GM12801 (cell line): ENCODE results near the gene RIN2.

Experiments used
- TF ChIP-seq, protein P1 (sequence below): IDR thresholded peaks from one replicate; pipeline ENCODE4 v1.5.1; 2011; ENCODE audit warnings: control low read depth; ENCODE audit not compliant: insufficient read length; ENCODE audit errors: extremely low read depth

RIN2 gene

DNA sequence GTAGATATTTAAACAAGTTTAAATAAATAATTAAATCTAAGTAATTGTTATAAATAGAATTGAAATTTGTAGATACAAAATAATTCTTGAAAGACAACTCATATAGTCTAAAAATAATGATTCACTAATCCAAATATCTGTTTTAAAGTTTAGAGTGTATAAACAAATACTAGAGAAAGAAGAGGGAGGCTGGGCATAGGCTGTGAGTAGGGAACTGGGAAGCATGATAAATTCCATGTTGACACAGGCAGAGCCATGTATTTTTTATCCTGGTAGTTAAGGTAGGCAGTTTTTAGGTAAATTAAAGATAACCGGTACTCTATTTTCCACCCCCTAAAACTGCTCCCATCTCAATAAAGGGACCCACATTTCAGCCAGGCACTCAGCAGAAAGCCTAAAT is 11.7 kb upstream of the RIN2 start:
- TF ChIP-seq, protein P1, sequence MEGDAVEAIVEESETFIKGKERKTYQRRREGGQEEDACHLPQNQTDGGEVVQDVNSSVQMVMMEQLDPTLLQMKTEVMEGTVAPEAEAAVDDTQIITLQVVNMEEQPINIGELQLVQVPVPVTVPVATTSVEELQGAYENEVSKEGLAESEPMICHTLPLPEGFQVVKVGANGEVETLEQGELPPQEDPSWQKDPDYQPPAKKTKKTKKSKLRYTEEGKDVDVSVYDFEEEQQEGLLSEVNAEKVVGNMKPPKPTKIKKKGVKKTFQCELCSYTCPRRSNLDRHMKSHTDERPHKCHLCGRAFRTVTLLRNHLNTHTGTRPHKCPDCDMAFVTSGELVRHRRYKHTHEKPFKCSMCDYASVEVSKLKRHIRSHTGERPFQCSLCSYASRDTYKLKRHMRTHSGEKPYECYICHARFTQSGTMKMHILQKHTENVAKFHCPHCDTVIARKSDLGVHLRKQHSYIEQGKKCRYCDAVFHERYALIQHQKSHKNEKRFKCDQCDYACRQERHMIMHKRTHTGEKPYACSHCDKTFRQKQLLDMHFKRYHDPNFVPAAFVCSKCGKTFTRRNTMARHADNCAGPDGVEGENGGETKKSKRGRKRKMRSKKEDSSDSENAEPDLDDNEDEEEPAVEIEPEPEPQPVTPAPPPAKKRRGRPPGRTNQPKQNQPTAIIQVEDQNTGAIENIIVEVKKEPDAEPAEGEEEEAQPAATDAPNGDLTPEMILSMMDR, result no peak

GRCh38 chr20:19747903-19748302 is 10.2 kb upstream of the RIN2 start:
- TF ChIP-seq, protein P1, result no peak

DNA sequence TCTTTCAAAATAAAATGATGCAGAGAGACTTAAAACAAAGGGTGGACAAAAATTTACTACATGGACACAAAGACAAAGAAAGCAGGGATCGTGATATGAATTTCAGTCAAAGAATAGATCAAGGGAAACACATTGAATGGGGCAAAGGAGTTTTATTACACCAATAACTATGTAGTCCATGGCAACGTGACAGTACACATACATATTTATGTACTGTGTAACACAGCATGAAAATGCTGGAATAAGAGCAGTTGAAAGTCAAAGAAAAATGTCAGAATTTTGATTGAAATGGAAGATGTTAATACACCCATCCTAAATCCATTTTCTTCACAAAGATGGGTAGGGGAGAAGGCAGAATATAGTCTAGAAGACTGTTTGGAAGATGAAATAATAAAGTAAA is 9.4 kb upstream of the RIN2 start:
- TF ChIP-seq, protein P1, result no peak

DNA sequence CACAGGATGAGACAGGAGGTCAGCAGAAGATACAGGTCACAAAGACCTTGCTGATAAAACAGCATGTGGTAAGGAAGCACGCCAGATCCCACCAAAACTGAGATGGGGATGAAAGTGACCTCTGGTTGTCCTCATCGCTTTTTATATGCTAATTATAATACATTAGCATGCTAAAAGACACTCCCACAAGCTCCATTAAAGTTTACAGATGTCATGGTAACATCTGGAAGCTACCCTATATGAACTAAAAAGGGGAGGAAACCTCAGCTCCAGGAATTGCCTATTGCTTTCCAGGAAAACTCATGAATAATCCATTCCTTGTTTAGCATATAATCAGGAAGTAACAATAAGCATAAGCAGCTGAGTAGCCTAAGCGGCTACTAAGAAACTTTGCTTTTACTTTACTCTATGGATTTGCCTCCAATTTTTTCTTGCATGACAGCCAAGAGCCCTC is 8.4 kb upstream of the RIN2 start:
- TF ChIP-seq, protein P1, result no peak

DNA sequence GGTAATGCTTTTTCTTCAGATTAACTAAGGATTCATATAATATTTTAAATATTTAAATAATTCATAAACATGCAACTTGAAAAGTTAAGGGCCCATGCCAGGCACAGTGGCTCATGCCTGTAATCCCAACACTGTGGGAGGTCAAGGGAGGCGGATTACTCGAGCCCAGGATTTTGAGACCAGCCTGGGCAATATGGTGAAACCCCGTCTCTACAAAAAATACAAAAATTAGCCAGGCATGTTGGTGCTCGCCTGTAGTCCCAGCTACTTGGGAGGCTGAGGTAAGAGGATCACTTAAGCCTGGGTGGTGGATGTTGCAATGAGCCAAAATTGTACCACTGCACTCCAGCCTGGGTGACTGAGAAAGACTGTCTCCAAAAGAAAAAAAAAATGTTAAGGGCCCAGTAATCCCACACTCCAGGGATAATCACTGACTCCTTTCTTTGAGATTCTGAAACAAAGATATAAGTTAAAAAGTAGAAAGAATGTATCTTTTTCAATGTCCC is 7.9 kb upstream of the RIN2 start:
- TF ChIP-seq, protein P1, result no peak

GRCh38 chr20:19750907-19751636 is 7.0 kb upstream of the RIN2 start:
- TF ChIP-seq, protein P1, result no peak

GRCh38 chr20:19756761-19757486 is 1.1 kb upstream of the RIN2 start:
- TF ChIP-seq, protein P1, result no peak
